Measurements from ENCODE around the gene PQBP1. TPM values are rescaled to one million over a fixed set of nuclear protein-coding genes. Genes with fewer than 3 reads are reported as not detected.

The PQBP1 gene
- total and polyA plus RNA-seq, 2 of the 13 experiments (the other 11 are each of a cell fraction or from before 2014, with no cell fraction given), result 58.1 to 80.9 TPM

GRCh38 chrX:48891402-48892288, 6.1 kb upstream of the PQBP1 start (continued):
- TF ChIP-seq ZNF512B (CRISPR knock-in tag; IDR thresholded peaks at IDR 0.05; ENCODE audit: borderline replicate concordance), result no peak
- TF ChIP-seq ZFP91 (CRISPR knock-in tag; IDR thresholded peaks at IDR 0.05; ENCODE audit: borderline replicate concordance), result no peak
- no peak for TF ChIP-seq NCOR1 (IDR thresholded peaks at IDR 0.05; ENCODE audit: borderline replicate concordance, low read length)
- TF ChIP-seq RBFOX2 (IDR thresholded peaks at IDR 0.05; ENCODE audit: low read depth, low read length), result peak; percentile 71
- no peak for TF ChIP-seq MTERF4 (CRISPR knock-in tag; IDR thresholded peaks at IDR 0.05)
- 0 out of 2 replicates have a peak, but pooled peaks have one; percentile 42 for TF ChIP-seq ZMYM4 (CRISPR knock-in tag; IDR thresholded peaks at IDR 0.05)
- TF ChIP-seq KDM5B (CRISPR knock-in tag; IDR thresholded peaks at IDR 0.05; ENCODE audit: borderline replicate concordance), result peak; percentile 39; the same call in 1 of the 2 replicates
- no peak for TF ChIP-seq WIZ (CRISPR knock-in tag; IDR thresholded peaks at IDR 0.05)
- TF ChIP-seq ZGPAT (CRISPR knock-in tag; IDR thresholded peaks at IDR 0.05), result 0 out of 2 replicates have a peak, but pooled peaks have one; percentile 49
- TF ChIP-seq KLF12 (CRISPR knock-in tag; IDR thresholded peaks at IDR 0.05; ENCODE audit: borderline replicate concordance), result no peak
- TF ChIP-seq AHR (CRISPR knock-in tag; IDR thresholded peaks at IDR 0.05), result no peak
- TF ChIP-seq ZNF264 (CRISPR knock-in tag; IDR thresholded peaks at IDR 0.05), result no peak
- TF ChIP-seq ZBTB25 (CRISPR knock-in tag; IDR thresholded peaks at IDR 0.05), result no peak
- no peak for TF ChIP-seq ZNF775 (CRISPR knock-in tag; IDR thresholded peaks at IDR 0.05; ENCODE audit: borderline replicate concordance)
- TF ChIP-seq MAX (IDR thresholded peaks at IDR 0.05), result 0 out of 2 replicates have a peak, but pooled peaks have one; percentile 10
- peak; percentile 50 for TF ChIP-seq RBM39 (IDR thresholded peaks at IDR 0.05; ENCODE audit: low read depth, low read length, poor library complexity, severe bottlenecking)
- no peak for TF ChIP-seq RFX3 (CRISPR knock-in tag; IDR thresholded peaks at IDR 0.05)
- TF ChIP-seq ATF4 (CRISPR knock-in tag; IDR thresholded peaks at IDR 0.05), result no peak
- TF ChIP-seq SMAD9 (CRISPR knock-in tag; IDR thresholded peaks at IDR 0.05), result no peak
